ENCODE data around the gene SLC66A3. TPM values are rescaled to one million over a fixed set of nuclear protein-coding genes. Genes with fewer than 3 reads are reported as not detected.

SLC66A3 gene
- total RNA-seq, 2 experiments from 2014 or later = 21.6 to 23.4 TPM

- Mint-ChIP-seq H3K36me3 (ENCODE audit: low read depth) (no peaks in the 10 kb centered on the region), H3K4me3 (no peak overlapping the region), H3K27me3 (peaks cover 5% of the 10 kb centered on the region), H3K9me3 (no peaks in the 10 kb centered on the region), H3K4me1 (peaks cover 40% of the 10 kb centered on the region), H3K27ac (no peak overlapping the region)
- CTCF ChIA-PET = interaction anchor here (0.7 to 5.7 kb wide), 5 partner anchors 8 to 456 kb away, joined by 3 to 58 read pairs (median 3); no protein-coding TSS in a partner anchor
- no peak for DNase-seq
- POLR2A ChIA-PET = no interaction called here
Observed at GRCh38 chr2:11128243-11128951, 26.9 kb upstream of the SLC66A3 start.

DNA sequence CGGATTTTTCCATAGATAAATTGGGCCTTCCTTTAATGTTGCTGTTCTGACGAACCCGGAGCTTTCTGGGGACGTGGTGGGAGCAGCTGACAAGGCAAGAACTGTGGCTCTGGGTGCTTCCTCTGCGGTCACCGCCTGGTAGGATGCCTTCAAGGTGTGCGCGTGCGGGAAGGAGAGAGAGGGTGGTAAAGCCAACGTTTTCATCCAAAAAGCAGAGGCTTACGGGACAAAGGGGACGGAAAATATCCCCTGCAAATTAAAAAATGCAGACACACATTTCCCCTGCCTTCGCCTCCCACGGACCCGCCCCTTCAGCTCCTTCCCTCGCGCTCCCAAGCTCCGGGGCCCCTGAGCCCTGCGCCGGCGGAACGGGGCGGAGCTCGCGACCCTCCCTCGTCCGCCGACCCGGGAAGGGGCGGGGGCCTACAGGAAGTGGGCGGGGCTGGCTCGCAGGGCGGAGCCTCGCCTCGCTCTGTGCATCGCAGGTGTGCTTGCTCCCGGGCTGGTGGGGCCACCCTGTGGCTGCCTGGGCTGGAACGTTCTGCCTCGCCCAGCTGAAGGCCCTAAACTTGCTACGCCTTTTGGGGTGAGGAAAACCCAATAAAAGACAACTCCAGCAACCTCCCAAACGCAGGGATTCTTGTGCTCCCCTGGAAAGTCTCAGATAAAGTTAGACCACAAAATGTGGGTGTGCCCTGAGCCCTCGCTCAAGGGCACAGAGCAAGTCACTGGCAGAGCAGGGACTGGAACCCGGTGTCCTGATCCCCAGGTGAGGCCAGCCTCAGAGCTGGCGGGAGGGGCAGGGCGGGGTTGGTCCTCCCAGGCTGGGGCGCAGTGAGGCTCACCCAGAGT is 25.4 kb upstream of the SLC66A3 start:
- peak overlapping the region; percentile 80 for H3K27ac Mint-ChIP-seq
- ChIA-PET POLR2A (no interaction called here), CTCF (interaction anchor here (0.6 to 5.7 kb wide), 9 partner anchors 9 to 638 kb away, joined by 3 to 58 read pairs (median 5); no protein-coding TSS in a partner anchor)
- H3K4me3 Mint-ChIP-seq = peak overlapping the region; percentile 65
- H3K9me3 Mint-ChIP-seq = no peaks in the 10 kb centered on the region
- H3K36me3 Mint-ChIP-seq (ENCODE audit: low read depth) = no peaks in the 10 kb centered on the region
- peak; percentile 81 for DNase-seq
- peaks cover 7% of the 10 kb centered on the region for H3K27me3 Mint-ChIP-seq
- H3K4me1 Mint-ChIP-seq = peaks cover 38% of the 10 kb centered on the region

DNA sequence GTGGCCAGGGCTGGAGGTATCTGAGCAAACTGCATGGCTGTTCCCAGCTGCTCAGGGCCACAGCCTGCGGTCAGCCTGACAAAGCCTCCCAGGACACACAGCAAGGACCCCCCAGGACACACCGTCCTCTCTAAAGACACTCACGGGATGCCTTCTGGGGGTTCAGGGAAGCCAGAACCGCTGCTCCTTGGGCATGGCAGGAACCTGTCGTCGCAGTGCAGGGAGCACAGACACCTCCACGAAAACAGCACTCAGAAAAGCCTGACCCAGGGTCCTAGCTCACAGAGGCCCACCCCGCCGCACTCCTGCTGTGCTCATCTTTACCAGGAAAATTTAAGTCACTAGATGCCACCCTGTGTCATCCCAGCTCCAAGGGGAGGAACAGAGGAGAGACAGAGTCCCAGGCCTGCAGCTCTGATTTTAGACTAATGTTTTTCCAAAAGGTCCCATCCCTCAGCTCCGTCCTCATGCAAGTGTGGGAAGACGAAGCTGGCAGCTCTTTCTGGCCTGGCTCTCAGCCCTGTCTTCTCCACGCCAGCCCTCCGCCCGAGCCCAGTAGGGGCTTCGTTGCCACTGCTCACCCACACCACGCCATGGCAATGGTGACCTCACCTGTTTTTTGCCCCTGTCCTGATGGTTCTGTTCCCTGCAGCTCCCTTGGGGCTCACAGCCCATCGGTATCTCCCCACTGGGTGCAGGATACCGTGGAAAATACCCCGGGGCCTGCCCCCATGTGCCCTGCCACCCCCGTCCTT is 23.9 kb upstream of the SLC66A3 start:
- no peak for DNase-seq
- Mint-ChIP-seq H3K27me3 (peaks cover 8% of the 10 kb centered on the region), H3K27ac (no peak overlapping the region), H3K9me3 (no peaks in the 10 kb centered on the region), H3K4me1 (peaks cover 38% of the 10 kb centered on the region), H3K4me3 (peak overlapping the region; percentile 20), H3K36me3 (ENCODE audit: low read depth) (no peaks in the 10 kb centered on the region)
- ChIA-PET POLR2A (no interaction called here), CTCF (interaction anchor here (0.6 to 5.7 kb wide), 17 partner anchors 7 to 561 kb away, joined by 3 to 58 read pairs (median 5); partner anchors contain the start of gene ROCK2)

- Mint-ChIP-seq H3K4me1 (peaks cover 38% of the 10 kb centered on the region), H3K9me3 (no peaks in the 10 kb centered on the region), H3K27me3 (peaks cover 12% of the 10 kb centered on the region), H3K4me3 (peak overlapping the region; percentile 61), H3K27ac (peak overlapping the region; percentile 85), H3K36me3 (ENCODE audit: low read depth) (no peaks in the 10 kb centered on the region)
- CTCF ChIA-PET = interaction anchor here (0.6 to 5.7 kb wide), 26 partner anchors 8 to 614 kb away, joined by 3 to 58 read pairs (median 4); partner anchors contain the start of genes LPIN1, PDIA6, ROCK2 and SLC66A3
- no peak for DNase-seq
- POLR2A ChIA-PET = no interaction called here
Observed at GRCh38 chr2:11132036-11132671, 23.1 kb upstream of the SLC66A3 start.

DNA sequence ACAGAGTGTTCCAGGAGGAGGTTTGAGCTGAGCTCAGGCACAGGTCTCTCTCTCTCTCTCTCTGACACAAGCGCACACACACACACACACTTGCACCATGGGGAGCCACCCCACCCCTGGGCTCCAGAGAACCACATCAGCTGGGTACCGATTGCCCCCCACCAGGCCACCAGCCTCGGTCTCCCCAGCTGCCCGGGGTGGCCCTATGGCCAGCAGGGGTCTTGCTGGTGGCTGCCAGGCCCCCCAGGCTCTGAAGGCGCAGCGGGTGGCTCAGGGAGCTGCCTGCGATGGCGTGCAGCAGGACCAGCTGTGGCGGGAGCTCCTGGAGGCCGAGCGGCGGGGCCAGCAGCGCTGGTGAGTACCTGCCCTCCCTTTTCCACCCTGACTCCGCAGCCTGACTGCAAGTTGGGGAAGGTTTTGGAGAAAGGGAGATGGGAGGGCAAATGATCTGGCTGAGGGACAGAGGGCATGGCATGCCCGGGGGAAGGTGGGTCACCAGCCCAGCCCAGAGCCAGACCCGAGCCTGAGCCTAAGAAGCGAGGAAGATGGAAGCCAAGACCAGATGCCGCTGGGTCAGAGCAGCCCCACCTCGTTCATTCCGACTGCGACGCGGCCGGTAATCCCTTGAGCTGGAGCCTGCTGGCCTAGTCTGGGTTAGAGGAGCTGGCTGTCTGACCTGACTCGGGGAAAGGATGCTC is 21.9 kb upstream of the SLC66A3 start:
- Mint-ChIP-seq H3K36me3 (ENCODE audit: low read depth) (no peaks in the 10 kb centered on the region), H3K4me1 (peaks cover 30% of the 10 kb centered on the region), H3K27me3 (peaks cover 7% of the 10 kb centered on the region), H3K9me3 (no peaks in the 10 kb centered on the region), H3K4me3 (no peak overlapping the region), H3K27ac (peak overlapping the region; percentile 85)
- ChIA-PET CTCF (interaction anchor here (0.5 to 5.7 kb wide), 26 partner anchors 9 to 1562 kb away, joined by 3 to 58 read pairs (median 5); partner anchors contain the start of genes LPIN1 and SLC66A3), POLR2A (no interaction called here)
- no peak for DNase-seq

DNA sequence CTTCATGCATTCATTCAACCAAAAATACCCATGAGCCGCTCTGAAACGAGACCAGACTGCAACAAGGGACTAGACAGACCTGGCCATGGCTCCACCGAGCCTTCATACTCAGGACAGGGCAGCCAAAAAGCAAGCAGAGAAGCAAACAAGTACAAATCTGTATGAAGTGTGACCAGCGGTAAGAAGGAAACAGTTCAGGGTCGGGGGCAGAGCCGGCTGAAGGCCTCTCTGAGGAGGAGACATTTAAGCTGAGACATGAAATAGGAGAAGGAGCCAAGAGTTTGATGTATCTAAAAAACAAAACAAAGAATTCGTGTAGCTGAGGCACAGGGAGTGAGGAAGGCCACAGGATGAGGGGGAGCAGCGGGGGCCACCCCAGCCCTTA is 21.3 kb upstream of the SLC66A3 start:
- no peak for DNase-seq
- Mint-ChIP-seq H3K27ac (no peak overlapping the region), H3K36me3 (ENCODE audit: low read depth) (no peaks in the 10 kb centered on the region), H3K9me3 (no peaks in the 10 kb centered on the region), H3K27me3 (peaks cover 7% of the 10 kb centered on the region), H3K4me1 (peaks cover 28% of the 10 kb centered on the region), H3K4me3 (no peak overlapping the region)
- ChIA-PET CTCF (interaction anchor here (0.7 to 5.7 kb wide), 8 partner anchors 10 to 646 kb away, joined by 3 to 58 read pairs (median 6); partner anchors contain the start of gene SLC66A3), POLR2A (no interaction called here)

DNA sequence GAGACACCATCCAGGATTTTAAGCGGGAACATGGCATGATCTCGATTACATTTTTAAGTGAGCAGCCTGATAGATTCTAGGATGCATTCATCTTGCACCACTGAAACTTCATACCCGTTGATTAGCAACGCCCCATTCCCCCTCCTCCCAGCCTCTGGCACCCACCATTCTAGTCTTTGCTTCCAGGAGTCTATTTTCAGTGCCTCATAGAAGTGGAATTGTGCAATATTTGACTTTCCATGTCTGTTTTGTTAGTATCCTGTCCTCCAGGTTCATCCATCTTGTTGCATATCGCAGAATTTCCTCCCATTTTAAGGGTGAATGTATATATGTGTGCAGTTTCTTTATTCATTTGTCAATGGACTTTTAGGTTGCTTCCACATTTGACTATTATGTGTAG is 20.9 kb upstream of the SLC66A3 start:
- Mint-ChIP-seq H3K36me3 (ENCODE audit: low read depth) (no peaks in the 10 kb centered on the region), H3K27me3 (peaks cover 7% of the 10 kb centered on the region), H3K4me1 (peaks cover 28% of the 10 kb centered on the region), H3K4me3 (no peak overlapping the region), H3K9me3 (no peaks in the 10 kb centered on the region), H3K27ac (no peak overlapping the region)
- ChIA-PET CTCF (interaction anchor here (0.7 to 3.3 kb wide), 5 partner anchors 10 to 645 kb away, joined by 3 to 34 read pairs (median 7); partner anchors contain the start of gene SLC66A3), POLR2A (no interaction called here)
- no peak for DNase-seq

DNA sequence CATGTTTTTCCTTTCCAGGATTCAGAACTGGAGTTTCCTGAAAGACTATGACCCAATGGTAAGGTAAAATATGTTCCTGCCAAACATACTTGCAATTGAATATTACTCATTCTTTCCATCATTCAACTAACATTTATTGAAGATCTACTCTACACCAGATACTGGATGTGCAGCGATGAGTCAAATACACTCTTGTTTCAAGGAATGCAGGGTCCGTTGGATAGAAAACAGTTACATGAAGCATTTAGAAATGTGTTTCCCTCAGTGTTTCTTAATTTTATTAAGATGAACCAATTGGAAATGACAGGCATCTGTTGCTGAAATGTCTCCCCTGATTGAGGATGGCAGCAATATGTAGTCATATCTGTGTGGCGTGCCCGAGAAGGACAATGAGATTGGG is 14.8 kb upstream of the SLC66A3 start:
- H3K4me3 Mint-ChIP-seq = no peak overlapping the region
- no peaks in the 10 kb centered on the region for H3K4me1 Mint-ChIP-seq
- peaks cover 14% of the 10 kb centered on the region for H3K27me3 Mint-ChIP-seq
- CTCF ChIA-PET = no interaction called here
- no peaks in the 10 kb centered on the region for H3K9me3 Mint-ChIP-seq
- H3K27ac Mint-ChIP-seq = no peak overlapping the region
- no peaks in the 10 kb centered on the region for H3K36me3 Mint-ChIP-seq (ENCODE audit: low read depth)
- DNase-seq = no peak
- POLR2A ChIA-PET = no interaction called here

GRCh38 chr2:11141319-11141718 is 13.9 kb upstream of the SLC66A3 start:
- Mint-ChIP-seq H3K4me1 (no peaks in the 10 kb centered on the region), H3K9me3 (no peaks in the 10 kb centered on the region), H3K36me3 (ENCODE audit: low read depth) (no peaks in the 10 kb centered on the region), H3K27ac (no peak overlapping the region), H3K27me3 (peaks cover 14% of the 10 kb centered on the region), H3K4me3 (no peak overlapping the region)
- ChIA-PET CTCF (interaction anchor here (0.5 to 5.6 kb wide), 3 partner anchors 9 to 933 kb away, joined by 3 to 30 read pairs (median 4); a partner anchor contains a TSS), POLR2A (no interaction called here)
- no peak for DNase-seq

- H3K36me3 Mint-ChIP-seq (ENCODE audit: low read depth) = no peaks in the 10 kb centered on the region
- H3K27ac Mint-ChIP-seq = no peak overlapping the region
- H3K9me3 Mint-ChIP-seq = no peaks in the 10 kb centered on the region
- no peak overlapping the region for H3K4me3 Mint-ChIP-seq
- H3K27me3 Mint-ChIP-seq = peaks cover 9% of the 10 kb centered on the region
- POLR2A ChIA-PET = no interaction called here
- no peak for DNase-seq
- CTCF ChIA-PET = interaction anchor here (0.7 to 5.6 kb wide), 3 partner anchors 10 to 1590 kb away, joined by 3 to 30 read pairs (median 4); a partner anchor contains a TSS
- no peaks in the 10 kb centered on the region for H3K4me1 Mint-ChIP-seq
Observed at GRCh38 chr2:11142330-11142729, 12.9 kb upstream of the SLC66A3 start.

GRCh38 chr2:11142987-11143386 is 12.3 kb upstream of the SLC66A3 start:
- Mint-ChIP-seq H3K36me3 (ENCODE audit: low read depth) (no peaks in the 10 kb centered on the region), H3K27ac (no peak overlapping the region), H3K4me3 (no peak overlapping the region), H3K27me3 (peaks cover 9% of the 10 kb centered on the region), H3K9me3 (no peaks in the 10 kb centered on the region), H3K4me1 (no peaks in the 10 kb centered on the region)
- POLR2A ChIA-PET = no interaction called here
- no peak for DNase-seq
- CTCF ChIA-PET = interaction anchor here (0.7 to 5.6 kb wide), 2 partner anchors 10 to 1590 kb away, joined by 4 to 30 read pairs; a partner anchor contains a TSS

Data from activated CD4-positive, alpha-beta T cell treated with anti-CD3 and anti-CD28 coated beads, Interleukin-2, amount 10 ng/mL, durations not matched to agents 7 days and 5 days (primary cell).